Nasal cavity respiratory epithelium epithelial cell of viscerocranial mucosa (primary cell): ENCODE results near the gene CPOX. TPM values are rescaled to one million over a fixed set of nuclear protein-coding genes. Genes with fewer than 3 reads are reported as not detected.

Experiments used
- total RNA-seq: library from RNA; depleted of rRNA; stranded (reverse); fragments of >200 nt; gene quantifications from 2 replicates; pipeline ENCODE4 v1.2.3, GENCODE V29; 2014

The CPOX gene
- total RNA-seq = 28.4 and 30.0 TPM in 2 replicates

DNA sequence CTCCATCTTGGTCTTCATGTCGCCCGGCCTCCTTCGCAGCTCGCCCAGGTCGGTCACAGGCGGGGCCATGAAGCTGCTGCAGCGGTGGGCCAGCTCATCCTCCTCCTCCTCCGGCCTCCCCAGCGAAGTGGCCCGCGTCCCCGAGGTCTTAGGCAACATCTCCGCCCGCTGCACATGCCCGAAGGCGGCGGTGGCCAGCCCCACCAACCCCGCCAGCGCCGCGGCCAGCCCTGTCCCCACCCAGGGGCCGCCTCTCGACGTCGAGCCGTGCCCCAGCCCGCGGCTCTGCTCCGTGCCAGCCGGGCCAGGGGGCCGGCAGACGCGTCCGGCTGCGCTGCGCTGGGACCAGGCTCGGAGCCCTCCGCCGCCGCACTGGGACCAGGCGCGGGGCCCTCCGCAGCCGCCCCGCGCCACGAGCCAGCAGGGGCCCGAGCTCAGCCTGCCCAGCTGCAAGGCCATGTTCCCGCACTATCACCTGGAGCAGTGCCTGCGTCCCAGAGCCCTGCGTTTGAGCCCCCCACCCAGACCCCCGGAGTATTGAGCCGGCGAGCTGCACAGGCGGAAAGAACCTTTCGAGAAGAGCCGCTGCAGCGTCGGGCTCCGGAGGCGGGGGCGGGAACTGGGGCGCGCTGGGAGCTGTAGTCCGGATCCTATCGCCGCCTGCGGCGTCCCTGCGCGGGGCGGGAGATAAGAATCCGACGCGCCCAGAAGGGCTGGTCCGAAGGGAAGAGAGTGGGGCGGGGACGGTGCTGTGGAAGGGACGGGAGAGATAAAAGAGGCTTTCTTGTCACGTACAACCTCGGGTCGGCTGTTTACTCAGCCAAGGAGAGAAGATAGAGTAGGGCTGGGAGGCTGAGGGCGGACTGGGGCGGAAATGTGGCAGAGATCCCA, at the start of gene CPOX:
TSS of gene CPOX (minus strand) at position 566 of the 891 bp plus-strand sequence. CDS start at position 459, 107 bp downstream.

DNA sequence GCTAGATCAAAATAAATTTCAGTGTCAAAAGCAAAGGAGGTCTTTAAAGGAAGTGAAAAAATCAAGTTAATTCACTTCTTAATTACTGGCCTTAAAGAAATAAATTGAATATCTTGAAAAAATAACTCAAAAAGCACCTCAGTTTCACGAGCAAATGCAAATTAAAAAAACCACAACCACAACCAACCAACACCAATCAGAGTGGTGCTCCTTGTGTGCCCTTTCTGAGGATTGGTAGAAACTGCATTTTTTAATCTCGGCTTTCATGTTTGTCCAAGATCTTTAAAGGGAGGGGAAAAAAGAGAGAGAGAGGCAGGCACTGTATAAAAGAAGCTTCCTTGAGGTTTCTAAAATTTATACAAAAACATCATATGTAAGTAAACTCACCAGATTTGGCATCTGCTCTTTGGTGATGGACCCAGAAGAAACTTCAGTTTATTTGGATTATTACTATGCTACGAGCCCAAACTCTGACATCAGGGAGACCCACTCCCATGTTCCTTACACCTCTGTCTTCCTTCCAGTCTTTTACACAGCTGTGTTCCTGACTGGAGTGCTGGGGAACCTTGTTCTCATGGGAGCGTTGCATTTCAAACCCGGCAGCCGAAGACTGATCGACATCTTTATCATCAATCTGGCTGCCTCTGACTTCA, 61.7 kb downstream of the CPOX start, which contains the start of gene GPR15:
TSS of gene GPR15 (plus strand) at position 357 of the 653 bp plus-strand sequence. CDS start at position 413, 56 bp downstream.

Other genes starting within 250 kb of the CPOX start
- not detected in 2 replicates for gene OR5K4, start 239.8 kb downstream of the CPOX start, total RNA-seq
- not detected in 2 replicates for gene OR5K3, start 202.9 kb downstream of the CPOX start, total RNA-seq
- gene OR5K1, start 130.4 kb downstream of the CPOX start, total RNA-seq = not detected in 2 replicates
- gene OR5K2, start 95.9 kb downstream of the CPOX start, total RNA-seq = not detected in 2 replicates
- 180 and 194 TPM in 2 replicates for gene CLDND1, start 70.7 kb downstream of the CPOX start, total RNA-seq
- not detected in 2 replicates for gene GPR15, start 61.6 kb downstream of the CPOX start, total RNA-seq
- gene ST3GAL6, start 169.7 kb upstream of the CPOX start, total RNA-seq = 1.4 and 4.3 TPM in 2 replicates